OCI-LY3 (cell line): ENCODE results near the gene DOK1.

Source experiments
- EZH2phosphoT487 ChIP-seq: fragments of 200-600 bp; shearing (Covaris generic); IDR thresholded peaks from 2 replicates; pipeline ENCODE4 v1.6.1; 2018; ENCODE audit warnings: antibody characterized with exemption, mixed run types, low read depth
- TF ChIP-seq, protein P1 (sequence below): fragments of 200-600, 300-600 bp; sonication (generic); IDR thresholded peaks from 2 replicates; pipeline ENCODE4 v1.5.1; 2014; ENCODE audit warnings: antibody characterized with exemption, low read length, low read depth

DNA sequence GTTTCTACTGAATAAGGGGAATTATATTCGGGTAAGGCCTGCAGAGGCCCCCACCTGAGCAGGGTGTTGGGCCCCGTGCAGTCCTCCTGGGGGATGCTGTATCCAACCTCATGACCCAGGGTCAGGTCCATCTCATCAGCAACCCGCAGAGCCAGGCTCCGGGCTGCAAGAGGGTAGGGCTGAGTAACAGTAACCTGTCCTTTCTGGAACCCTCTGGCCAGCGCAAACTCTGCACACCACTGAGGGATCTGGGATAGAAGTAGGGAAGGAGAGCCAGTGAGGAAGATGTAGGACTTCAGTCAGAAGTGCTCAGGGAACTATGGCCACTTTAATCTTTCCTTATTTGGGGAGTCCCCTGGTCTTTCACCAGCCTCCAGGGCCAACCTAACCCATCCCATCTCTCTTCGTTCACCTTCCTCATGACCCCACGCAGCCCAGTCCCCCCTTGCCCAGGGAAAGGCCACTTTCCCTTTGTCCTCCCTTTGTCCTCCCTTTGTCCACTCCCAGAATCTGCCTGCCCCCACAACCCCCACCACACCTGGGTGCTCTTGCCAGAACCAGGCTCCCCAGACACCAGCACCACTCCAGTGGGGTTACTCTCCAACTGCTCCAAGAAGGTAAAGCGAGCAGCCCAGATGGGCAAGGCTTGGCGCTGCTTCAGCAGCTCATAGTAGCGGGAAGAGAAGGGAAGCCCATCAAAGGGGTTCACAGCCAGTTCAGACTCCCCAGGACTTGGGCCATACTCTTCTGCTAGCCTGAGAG lies 29.4 kb upstream of the DOK1 start:
- TF ChIP-seq, protein P1, sequence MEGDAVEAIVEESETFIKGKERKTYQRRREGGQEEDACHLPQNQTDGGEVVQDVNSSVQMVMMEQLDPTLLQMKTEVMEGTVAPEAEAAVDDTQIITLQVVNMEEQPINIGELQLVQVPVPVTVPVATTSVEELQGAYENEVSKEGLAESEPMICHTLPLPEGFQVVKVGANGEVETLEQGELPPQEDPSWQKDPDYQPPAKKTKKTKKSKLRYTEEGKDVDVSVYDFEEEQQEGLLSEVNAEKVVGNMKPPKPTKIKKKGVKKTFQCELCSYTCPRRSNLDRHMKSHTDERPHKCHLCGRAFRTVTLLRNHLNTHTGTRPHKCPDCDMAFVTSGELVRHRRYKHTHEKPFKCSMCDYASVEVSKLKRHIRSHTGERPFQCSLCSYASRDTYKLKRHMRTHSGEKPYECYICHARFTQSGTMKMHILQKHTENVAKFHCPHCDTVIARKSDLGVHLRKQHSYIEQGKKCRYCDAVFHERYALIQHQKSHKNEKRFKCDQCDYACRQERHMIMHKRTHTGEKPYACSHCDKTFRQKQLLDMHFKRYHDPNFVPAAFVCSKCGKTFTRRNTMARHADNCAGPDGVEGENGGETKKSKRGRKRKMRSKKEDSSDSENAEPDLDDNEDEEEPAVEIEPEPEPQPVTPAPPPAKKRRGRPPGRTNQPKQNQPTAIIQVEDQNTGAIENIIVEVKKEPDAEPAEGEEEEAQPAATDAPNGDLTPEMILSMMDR: no peak
- no peak for TF ChIP-seq EZH2phosphoT487
